GM23338 (cell line): ENCODE measurements around the gene PIAS1. TPM values are rescaled to one million over a fixed set of nuclear protein-coding genes. Genes with fewer than 3 reads are reported as not detected.
"Not testable (repeated sequence)": the region's sequence is repeated elsewhere in the genome, so short reads cannot be mapped to it uniquely, and the experiment has no call there.

Experiments used
- ATAC-seq: fragments of 200-7000 bp; cut with Tn5 transposase; 3 replicates; pipeline ENCODE4 v1.9.1; 2020
- DNase-seq: peaks from one replicate; pipeline ENCODE4 v3.0.0-alpha.2; 2015; ENCODE audit warnings: low spot score
- H2AFZ ChIP-seq: fragments of 200-600 bp; sonication (generic); 2 replicates; pipeline ENCODE4 v1.8.0; 2016; ENCODE audit warnings: antibody characterized with exemption, mild to moderate bottlenecking, moderate library complexity
- H3F3A ChIP-seq: fragments of 200-600 bp; sonication (generic); replicated peaks from 2 replicates; pipeline ENCODE4 v1.8.0; 2017; ENCODE audit warnings: antibody characterized with exemption, mixed run types, low read depth
- H3K27ac ChIP-seq: fragments of 200-600 bp; sonication (generic); 2 replicates; pipeline ENCODE4 v1.6.1; 2016; ENCODE audit warnings: low read depth
- H3K27me3 ChIP-seq: fragments of 200-600 bp; sonication (generic); 2 replicates; pipeline ENCODE4 v1.8.0; 2016; ENCODE audit warnings: mild to moderate bottlenecking, mixed run types, moderate library complexity; ENCODE audit not compliant: insufficient read depth
- H3K36me3 ChIP-seq: fragments of 200-600 bp; sonication (generic); 2 replicates; pipeline ENCODE4 v1.8.0; 2016; ENCODE audit warnings: mild to moderate bottlenecking; ENCODE audit not compliant: insufficient read depth
- H3K4me1 ChIP-seq: fragments of 200-600 bp; sonication (generic); 2 replicates; pipeline ENCODE4 v1.8.0; 2016; ENCODE audit warnings: mild to moderate bottlenecking, moderate library complexity; ENCODE audit not compliant: insufficient read depth
- H3K4me2 ChIP-seq: fragments of 200-600 bp; sonication (generic); 2 replicates; pipeline ENCODE4 v1.7.1; 2017; ENCODE audit warnings: mixed run types
- H3K4me3 ChIP-seq: fragments of 200-600 bp; sonication (generic); 2 replicates; pipeline ENCODE4 v1.6.1; 2016; ENCODE audit warnings: mixed run types
- H3K79me2 ChIP-seq: fragments of 200-600 bp; sonication (generic); replicated peaks from 2 replicates; pipeline ENCODE4 v1.8.0; 2017; ENCODE audit warnings: mild to moderate bottlenecking; ENCODE audit not compliant: insufficient read depth
- H3K9me2 ChIP-seq: fragments of 200-600 bp; sonication (generic); 2 replicates; pipeline ENCODE4 v1.8.0; 2017; ENCODE audit not compliant: insufficient read depth
- H4K20me1 ChIP-seq: fragments of 200-600 bp; sonication (generic); replicated peaks from 2 replicates; pipeline ENCODE4 v1.8.0; 2017; ENCODE audit warnings: mild to moderate bottlenecking; ENCODE audit not compliant: insufficient read depth
- H3K27ac Mint-ChIP-seq: 2 replicates; pipeline ENCODE4 v1.8.0; 2020; ENCODE audit warnings: inconsistent platforms, mild to moderate bottlenecking, moderate library complexity, mixed read lengths
- H3K27me3 Mint-ChIP-seq: 3 replicates; pipeline ENCODE4 v1.8.0; 2022; ENCODE audit warnings: low read depth, mild to moderate bottlenecking, moderate library complexity, mixed read lengths, inconsistent platforms; ENCODE audit not compliant: insufficient read depth, poor library complexity
- H3K36me3 Mint-ChIP-seq: 3 replicates; pipeline ENCODE4 v1.8.0; 2021; ENCODE audit warnings: low read depth, mild to moderate bottlenecking, inconsistent platforms, moderate library complexity, mixed read lengths
- H3K4me1 Mint-ChIP-seq: 3 replicates; pipeline ENCODE4 v1.8.0; 2020; ENCODE audit warnings: mild to moderate bottlenecking, inconsistent platforms, mixed read lengths
- H3K4me3 Mint-ChIP-seq: 3 replicates; pipeline ENCODE4 v1.8.0; 2021; ENCODE audit warnings: moderate library complexity, mild to moderate bottlenecking, inconsistent platforms, mixed read lengths
- H3K9me3 Mint-ChIP-seq: 3 replicates; pipeline ENCODE4 v1.8.0; 2020; ENCODE audit warnings: moderate library complexity, mild to moderate bottlenecking, inconsistent platforms, mixed read lengths
- EZH2 ChIP-seq: fragments of 200-600 bp; sonication (generic); IDR thresholded peaks from one replicate; pipeline ENCODE4 v1.8.0; 2017; ENCODE audit warnings: antibody characterized with exemption, mild to moderate bottlenecking, low read depth; ENCODE audit not compliant: unreplicated experiment
- EZH2phosphoT487 ChIP-seq: fragments of 200-600 bp; sonication (generic); IDR thresholded peaks from one replicate; pipeline ENCODE4 v1.8.1; 2018; ENCODE audit warnings: antibody characterized with exemption; ENCODE audit not compliant: unreplicated experiment
- JUNB ChIP-seq: IDR thresholded peaks from one replicate; pipeline ENCODE4 v1.6.1; 2016; ENCODE audit warnings: antibody characterized with exemption; ENCODE audit not compliant: unreplicated experiment
- POLR2AphosphoS5 ChIP-seq: IDR thresholded peaks from 2 replicates; pipeline ENCODE4 v1.6.1; 2016; ENCODE audit warnings: antibody characterized with exemption, low read depth
- STAT1 ChIP-seq: IDR thresholded peaks from one replicate; pipeline ENCODE4 v1.6.1; 2016; ENCODE audit warnings: antibody characterized with exemption; ENCODE audit not compliant: unreplicated experiment
- ZNF114 ChIP-seq: fragments of 250-450 bp; sonication (Bioruptor Pico); IDR thresholded peaks from 2 replicates; pipeline ENCODE4 v1.5.0; 2020; ENCODE audit warnings: mild to moderate bottlenecking, moderate library complexity
- ZNF331 ChIP-seq: fragments of 250-450 bp; sonication (Bioruptor Pico); IDR thresholded peaks from 2 replicates; pipeline ENCODE4 v1.5.0; 2020; ENCODE audit warnings: low read depth, mild to moderate bottlenecking, moderate library complexity
- ZNF462 ChIP-seq: fragments of 250-450 bp; sonication (Bioruptor Pico); IDR thresholded peaks from 2 replicates; pipeline ENCODE4 v1.5.0; 2020; ENCODE audit warnings: mild to moderate bottlenecking, moderate library complexity
- polyA plus RNA-seq: library from polyadenylated mRNA; unstranded; fragments of >200 nt; fragmentation: Nextera tagmentation; extraction: Ambion mirVana; gene quantifications from 2 replicates; pipeline ENCODE4 v1.2.1, GENCODE V29; 2016
- total RNA-seq: library from RNA; depleted of rRNA; stranded (reverse); fragments of >200 nt; shearing (Covaris generic); gene quantifications from 2 replicates; pipeline ENCODE4 v1.2.3, GENCODE V29; 2014

The PIAS1 gene
- total and polyA plus RNA-seq, 2 experiments from 2014 or later: 30.7 to 32.1 TPM

DNA sequence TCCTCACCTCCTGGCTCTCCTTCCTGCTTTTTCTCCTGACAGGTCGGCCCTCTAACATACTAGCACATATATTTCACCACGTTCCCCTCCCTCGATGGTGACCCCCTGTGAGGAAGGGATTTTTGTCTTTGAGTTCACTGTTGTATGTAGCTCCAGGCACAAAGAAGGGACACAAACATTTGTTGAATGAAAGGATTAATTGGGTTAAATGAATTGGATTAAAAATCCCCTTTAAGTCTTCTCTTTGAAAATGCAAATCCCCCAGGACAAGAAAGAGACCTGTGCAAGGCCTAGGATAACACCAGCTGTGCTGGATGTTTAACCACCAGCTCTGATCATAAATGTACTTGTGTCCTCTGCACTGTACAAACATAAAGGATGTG is 147.8 kb downstream of the PIAS1 start (continued):
- TF ChIP-seq JUNB (no peak), EZH2phosphoT487 (no peak), ZNF114 (CRISPR knock-in tag) (no peak), ZNF331 (no peak), STAT1 (no peak), ZNF462 (no peak), POLR2AphosphoS5 (no peak), EZH2 (no peak)

GRCh38 chr15:68202994-68203393 is 148.9 kb downstream of the PIAS1 start:
- H3K9me2 ChIP-seq, H3K4me3 ChIP-seq, H3K4me3 Mint-ChIP-seq, ATAC-seq, H3K36me3 ChIP-seq, H3K9me3 Mint-ChIP-seq, H3K36me3 Mint-ChIP-seq, H3F3A ChIP-seq, DNase-seq, H2AFZ ChIP-seq, H3K27ac Mint-ChIP-seq, H3K27ac ChIP-seq, H3K4me2 ChIP-seq, H3K27me3 ChIP-seq: not testable (repeated sequence)
- Histone ChIP-seq H3K4me1 (peaks cover 45% of the 10 kb centered on the region), H3K79me2 (peaks cover 20% of the 10 kb centered on the region; the same call in 1 of the 2 replicates), H4K20me1 (peaks cover 26% of the 10 kb centered on the region)
- peaks cover 20% of the 10 kb centered on the region for H3K27me3 Mint-ChIP-seq
- peaks cover 62% of the 10 kb centered on the region for H3K4me1 Mint-ChIP-seq
